H1 (cell line): Measurements from ENCODE around the gene CTAGE1. TPM values are rescaled to one million over a fixed set of nuclear protein-coding genes. Genes with fewer than 3 reads are reported as not detected.

Source experiments
- CHD1 ChIP-seq: IDR thresholded peaks from 2 replicates; pipeline ENCODE4 v1.6.1; 2012; ENCODE audit warnings: low read depth, low read length, improper control_type of control experiment
- PHF8 ChIP-seq: fragments of 200-600 bp; sonication (generic); conservative IDR thresholded peaks from 2 replicates; pipeline ENCODE4 v1.7.1; 2012; ENCODE audit warnings: low read depth, mild to moderate bottlenecking, inconsistent platforms, low read length, moderate library complexity
- SAP30 ChIP-seq: fragments of 300-600 bp; sonication (generic); IDR thresholded peaks from 2 replicates; pipeline ENCODE4 v1.7.1; 2012; ENCODE audit warnings: low read length, moderate library complexity, mild to moderate bottlenecking, inconsistent platforms; ENCODE audit not compliant: insufficient read depth, insufficient replicate concordance
- SIN3A ChIP-seq, 2 experiments: IDR thresholded peaks in 1 of 2; conservative IDR thresholded peaks in 1 of 2; 2 replicates each; pipeline ENCODE4 v1.6.1; 2011 to 2012; ENCODE audit warnings: low read length in 2 of 2, improper control_type of control experiment in 1 of 2, low read depth in 1 of 2, mild to moderate bottlenecking in 1 of 2
- SIRT6 ChIP-seq: IDR thresholded peaks from one replicate; pipeline ENCODE4 v1.7.1; 2012; ENCODE audit warnings: low read length, inconsistent platforms
- SIX5 ChIP-seq: IDR thresholded peaks from 2 replicates; pipeline ENCODE4 v1.6.1; 2011; ENCODE audit warnings: mild to moderate bottlenecking, low read depth, low read length
- SP4 ChIP-seq: IDR thresholded peaks from 2 replicates; pipeline ENCODE4 v1.6.1; 2012; ENCODE audit warnings: low read length, inconsistent platforms
- TAF1 ChIP-seq: IDR thresholded peaks from 2 replicates; pipeline ENCODE4 v1.6.1; 2011; ENCODE audit warnings: mild to moderate bottlenecking, low read depth, low read length
- polyA plus RNA-seq, 7 experiments: library from polyadenylated mRNA; depleted of rRNA in 3 of 7; stranded (reverse) in 5 of 7; unstranded in 2 of 7; fragments of >200 nt in 5 of 7; fragments of 200-250 nt in 2 of 7; gene quantifications; 1 replicate in 5 of 7; 2 replicates in 1 of 7; 4 replicates in 1 of 7; pipeline versions ENCODE4 v1.2.1 to v1.2.3, GENCODE V29; 2011 to 2013; ENCODE audit warnings: missing spikeins in 2 of 7, mixed read lengths in 2 of 7
- total RNA-seq: library from RNA; stranded (reverse); fragmentation: NEBNext Ultra II Directional; extraction: Animal tissue kit (Norgen Biotek cat#: 25700); gene quantifications from 2 replicates; pipeline ENCODE4 v1.2.1, GENCODE V29; 2021
- TF ChIP-seq, protein P1 (sequence below): IDR thresholded peaks from 2 replicates; pipeline ENCODE4 v1.6.1; 2011; ENCODE audit warnings: low read depth, mild to moderate bottlenecking, low read length; ENCODE audit not compliant: insufficient read depth

The CTAGE1 gene
- total and polyA plus RNA-seq, 2 of the 8 experiments (the other 6 are each of a cell fraction or from before 2014, with no cell fraction given), result not detected

DNA sequence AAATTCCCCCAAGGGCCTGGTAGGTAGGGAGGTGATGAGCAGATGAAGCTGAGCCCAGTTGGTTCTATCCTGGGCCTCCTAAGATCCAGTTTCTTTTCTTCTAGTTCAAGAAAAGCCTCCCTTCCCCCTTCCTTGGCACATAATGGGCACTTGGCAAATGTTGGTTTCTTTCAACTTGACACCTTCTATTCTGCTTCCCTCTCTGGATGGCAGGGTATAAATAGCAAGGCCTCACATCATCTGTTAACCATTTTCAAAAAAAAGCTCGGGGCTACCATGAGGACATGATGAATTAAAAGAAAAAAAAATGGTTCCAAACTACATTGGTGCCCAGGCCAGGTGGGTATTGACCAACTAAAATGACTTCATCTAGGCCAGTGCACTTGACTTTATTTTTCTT is 29.9 kb downstream of the CTAGE1 start (continued):
- no peak for TF ChIP-seq SIX5
- no peak for TF ChIP-seq SIN3A (conservative IDR thresholded peaks at IDR 0.05 in 1 of 2, IDR thresholded peaks at IDR 0.05 in 1 of 2; ENCODE audit: low read depth in 1 of 2, low read length in 2 of 2)
- TF ChIP-seq TAF1, result no peak
- TF ChIP-seq SP4, result no peak
- no peak for TF ChIP-seq SAP30
- TF ChIP-seq PHF8, result no peak
- TF ChIP-seq SIRT6, result no peak
- TF ChIP-seq, protein P1, sequence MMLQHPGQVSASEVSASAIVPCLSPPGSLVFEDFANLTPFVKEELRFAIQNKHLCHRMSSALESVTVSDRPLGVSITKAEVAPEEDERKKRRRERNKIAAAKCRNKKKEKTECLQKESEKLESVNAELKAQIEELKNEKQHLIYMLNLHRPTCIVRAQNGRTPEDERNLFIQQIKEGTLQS, result no peak
- TF ChIP-seq CHD1, result no peak
